GM12878 (cell line): ENCODE measurements around the gene TLCD2. TPM values are rescaled to one million over a fixed set of nuclear protein-coding genes. Genes with fewer than 3 reads are reported as not detected.
A peak's percentile ranks its signal among the peaks of the same experiment; 100 is the strongest.

ENCODE experiments used
- ATAC-seq: fragments of 200-7000 bp; cut with Tn5 transposase; 3 replicates; pipeline ENCODE4 v1.9.1; 2020; ENCODE audit warnings: mild to moderate bottlenecking, moderate library complexity
- BruUV-seq: library from RNA; stranded (reverse); fragments of 400-500 nt; replicated peaks from 2 replicates; lab custom pipeline; 2021; lab: Mats Ljungman, UMichigan
- CTCF ChIA-PET: fragments of 300-600 bp; sonication (Branson Sonifier 250); formaldehyde crosslinking; extraction: SDS; loops from one replicate; lab custom pipeline; 2021; ENCODE audit warnings: inconsistent platforms; lab: Yijun Ruan, JAX
- POLR2A ChIA-PET: fragments of 350-600 bp; formaldehyde crosslinking; extraction: SDS; loops from one replicate; lab custom pipeline; 2021; ENCODE audit warnings: inconsistent platforms; lab: Charles Lee
- RAD21 ChIA-PET: fragments of 300-600 bp; sonication (Branson Sonifier 250); formaldehyde crosslinking; loops from one replicate; lab custom pipeline; 2023; ENCODE audit warnings: antibody characterized with exemption; ENCODE audit not compliant: unreplicated experiment; lab: Charles Lee
- SMC1A ChIA-PET: fragments of 300-600 bp; sonication (Branson Sonifier 250); formaldehyde crosslinking; loops from one replicate; lab custom pipeline; 2023; ENCODE audit not compliant: unreplicated experiment, uncharacterized antibody; lab: Charles Lee
- DNase-seq: peaks from one replicate; pipeline ENCODE4 v3.0.0-alpha.2; 2011; ENCODE audit warnings: low read depth, low spot score
- FAIRE-seq: peaks from 3 replicates; lab custom pipeline; 2011; peaks lifted over from hg19 to GRCh38; lab: Jason Lieb, UNC
- H2AFZ ChIP-seq: 2 replicates; pipeline ENCODE4 v1.6.0; 2011; ENCODE audit warnings: low read depth, low read length, control low read depth; ENCODE audit not compliant: control insufficient read depth
- H3K27ac ChIP-seq: 2 replicates; pipeline ENCODE4 v1.5.1; 2011; ENCODE audit warnings: control low read depth; ENCODE audit not compliant: control insufficient read depth, insufficient read depth
- H3K27me3 ChIP-seq, 2 experiments: replicated peaks in 1 of 2; 2 replicates each; pipeline versions ENCODE4 v1.6.0 to v1.6.1; 2011; ENCODE audit warnings: low read length in 1 of 2; ENCODE audit not compliant: control insufficient read depth in 2 of 2, insufficient read depth in 2 of 2
- H3K36me3 ChIP-seq, 2 experiments: 2 replicates each; pipeline ENCODE4 v1.5.1; 2011; ENCODE audit warnings: low read length in 1 of 2; ENCODE audit not compliant: control insufficient read depth in 2 of 2, insufficient read depth in 2 of 2
- H3K4me1 ChIP-seq: 2 replicates; pipeline ENCODE4 v1.6.1; 2011; ENCODE audit warnings: mild to moderate bottlenecking, low read length, moderate library complexity, mixed read lengths; ENCODE audit not compliant: control insufficient read depth, insufficient read depth
- H3K4me2 ChIP-seq: 2 replicates; pipeline ENCODE4 v1.6.0; 2011; ENCODE audit warnings: control low read depth; ENCODE audit not compliant: control insufficient read depth, insufficient read depth
- H3K4me3 ChIP-seq: fragments of 200-600 bp; sonication (generic); 2 replicates; pipeline ENCODE4 v1.5.1; 2016
- H3K79me2 ChIP-seq: 2 replicates; pipeline ENCODE4 v1.6.0; 2011; ENCODE audit warnings: low read length; ENCODE audit not compliant: control insufficient read depth, insufficient read depth
- H3K9ac ChIP-seq: 2 replicates; pipeline ENCODE4 v1.8.0; 2011; ENCODE audit warnings: low read length, control low read depth, mixed read lengths; ENCODE audit not compliant: control insufficient read depth, insufficient read depth
- H3K9me3 ChIP-seq: replicated peaks from 3 replicates; pipeline ENCODE4 v1.5.1; 2011; ENCODE audit warnings: mild to moderate bottlenecking, low read length; ENCODE audit not compliant: control insufficient read depth, insufficient read depth
- H4K20me1 ChIP-seq: 2 replicates; pipeline ENCODE4 v1.6.0; 2011; ENCODE audit not compliant: control insufficient read depth, insufficient read depth
- MXI1 ChIP-seq: fragments of 150-350 bp; IDR thresholded peaks from 2 replicates; pipeline ENCODE4 v1.6.1; 2011; ENCODE audit warnings: low read depth, mild to moderate bottlenecking, inconsistent platforms, low read length, improper control_type of control experiment
- MYB ChIP-seq: fragments of 150-350 bp; IDR thresholded peaks from 2 replicates; pipeline ENCODE4 v1.6.1; 2014; ENCODE audit warnings: mild to moderate bottlenecking, low read depth, low read length, borderline replicate concordance
- NR2C1 ChIP-seq: fragments of 450-650 bp; IDR thresholded peaks from 2 replicates; pipeline ENCODE4 v1.6.1; 2017; ENCODE audit warnings: antibody characterized with exemption, mild to moderate bottlenecking, moderate library complexity
- NRF1 ChIP-seq: conservative IDR thresholded peaks from 2 replicates; pipeline ENCODE4 v1.6.1; 2011; ENCODE audit warnings: mild to moderate bottlenecking, low read depth, low read length, improper control_type of control experiment
- POLR2A ChIP-seq: IDR thresholded peaks from 2 replicates; pipeline ENCODE4 v1.6.1; 2011; ENCODE audit warnings: low read depth, mild to moderate bottlenecking, low read length
- SIN3A ChIP-seq: IDR thresholded peaks from 2 replicates; pipeline ENCODE4 v1.6.1; 2012; ENCODE audit warnings: low read depth, low read length, improper control_type of control experiment
- ZNF207 ChIP-seq: fragments of 450-650 bp; IDR thresholded peaks from 2 replicates; pipeline ENCODE4 v1.6.1; 2014; ENCODE audit warnings: antibody characterized with exemption, mild to moderate bottlenecking, borderline replicate concordance
- WGBS: methylation state at CpG from one replicate; pipeline ENCODE4 v1.1.6; 2016; ENCODE audit warnings: low lambda C conversion rate; ENCODE audit not compliant: insufficient replicate concordance, insufficient coverage; ENCODE audit errors: missing lambda C conversion rate; 5-methylcytosine and 5-hydroxymethylcytosine counted together
- in situ Hi-C: fragments of 300-500 bp; cut with MboI; formaldehyde crosslinking; loops from 9 replicates; pipeline ENCODE4 v1.14.3; 2018; ENCODE audit warnings: mixed read lengths
- intact Hi-C: fragments of 100-400 bp; cut with micrococcal nuclease; formaldehyde crosslinking; loops from one replicate; pipeline ENCODE4 v1.14.2; 2022; ENCODE audit not compliant: unreplicated experiment
- polyA plus RNA-seq, 11 experiments: library from polyadenylated mRNA; depleted of rRNA in 4 of 11; unstranded in 6 of 11; stranded (reverse) in 5 of 11; fragments of >200 nt; fragmentation: Nextera tagmentation in 4 of 11; fragmentation: Illumina TruSeq in 1 of 11; extraction: Ambion mirVana in 4 of 11; extraction: Trizol in 1 of 11; gene quantifications; 1 replicate in 1 of 11; 2 replicates in 10 of 11; pipeline versions ENCODE4 v1.2.1 to v1.2.3, GENCODE V29; 2011 to 2016; ENCODE audit warnings: inconsistent platforms in 2 of 11, missing spikeins in 2 of 11, low read depth in 1 of 11
- total RNA-seq, 4 experiments: library from RNA; depleted of rRNA in 3 of 4; stranded (reverse); fragments of >200 nt in 3 of 4; fragmentation: Illumina TruSeq in 1 of 4; extraction: Trizol in 1 of 4; gene quantifications; 2 replicates each; pipeline versions ENCODE4 v1.2.1 to v1.2.3, GENCODE V29; 2013 to 2021
- TF ChIP-seq, protein P1 (sequence below): fragments of 450-650 bp; IDR thresholded peaks from 2 replicates; pipeline ENCODE4 v1.6.1; 2016; ENCODE audit warnings: mild to moderate bottlenecking, moderate library complexity, borderline replicate concordance
- TF ChIP-seq, protein P2 (sequence below): fragments of 150-350 bp; IDR thresholded peaks from 2 replicates; pipeline ENCODE4 v1.6.1; 2014; ENCODE audit warnings: mild to moderate bottlenecking, low read depth, low read length
- TF ChIP-seq, protein P3 (sequence below): fragments of 450-650 bp; formaldehyde crosslinking; IDR thresholded peaks from 2 replicates; pipeline ENCODE4 v1.4.0; 2020; ENCODE audit warnings: mild to moderate bottlenecking, moderate library complexity

The TLCD2 gene
- total and polyA plus RNA-seq, 10 of the 15 experiments (the other 5 are each of a cell fraction or from before 2014, with no cell fraction given), result 0.02 to 0.15 (median 0.05) TPM; not detected in 2

DNA sequence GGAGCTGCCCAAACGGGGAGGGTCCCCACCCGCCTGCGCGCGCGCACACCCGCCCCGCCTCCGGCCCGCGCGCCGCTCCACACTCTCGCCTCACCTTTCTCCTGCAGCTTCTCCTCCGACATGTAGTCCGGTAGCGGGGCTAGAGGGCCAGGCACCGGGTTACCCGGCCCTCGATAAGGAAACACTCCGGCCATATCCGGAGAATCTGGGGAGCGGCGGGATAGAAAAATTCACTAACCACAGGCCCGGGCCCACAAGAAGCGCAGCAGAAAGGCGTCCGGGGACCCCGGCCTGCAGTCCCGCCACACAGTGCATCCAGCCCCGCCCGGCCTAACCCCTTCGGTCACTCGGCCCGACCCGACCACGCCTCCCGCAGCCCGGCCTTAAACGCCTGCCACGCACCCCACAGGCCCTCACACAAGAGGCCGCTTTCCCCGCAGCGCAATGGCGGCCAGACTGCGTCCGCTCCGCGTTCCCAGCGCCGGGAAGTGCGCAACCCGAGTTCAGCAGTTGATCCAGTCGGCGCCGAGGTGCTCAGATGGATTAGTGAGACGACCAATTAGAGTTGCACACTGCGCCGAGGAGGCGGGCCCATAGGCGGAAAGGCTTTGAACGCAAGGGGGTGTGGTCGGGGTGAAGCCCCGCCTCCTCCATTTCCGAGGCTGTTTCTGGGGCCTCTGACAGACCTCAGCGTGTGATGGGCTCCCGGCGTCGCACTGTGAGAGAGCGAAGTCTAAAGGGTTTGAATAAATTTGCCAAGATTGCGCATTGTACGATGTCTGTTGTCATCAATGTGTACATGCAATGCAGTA is 25.6 kb downstream of the TLCD2 start, which contains the start of gene PRPF8:
TSS of gene PRPF8 (minus strand) at position 490 of the 812 bp plus-strand sequence. CDS start at position 194, 296 bp downstream.
- ATAC-seq (peak; percentile 99), FAIRE-seq (peak; percentile 94), DNase-seq (peak; percentile 95)
- SMC1A ChIA-PET, result interaction anchor here (0.8 to 1.6 kb wide), 2 partner anchors 33 to 35 kb away, joined by 4 read pairs; no protein-coding TSS in a partner anchor
- Histone ChIP-seq H3K4me2 (peak within 1 kb of the TSS; percentile 82), H2AFZ (peak within 1 kb of the TSS; percentile 99), H4K20me1 (no peaks in the 10 kb centered on the region), H3K27ac (peak within 1 kb of the TSS; percentile 86), H3K9ac (peak within 1 kb of the TSS; percentile 83), H3K4me1 (no peaks in the 10 kb centered on the region), H3K27me3 (no peaks in the 10 kb centered on the region), H3K36me3 (peaks cover 13 to 26% of the 10 kb centered on the region in 2 experiments), H3K79me2 (peaks cover 30% of the 10 kb centered on the region), H3K9me3 (no peaks in the 10 kb centered on the region), H3K4me3 (peak within 1 kb of the TSS; percentile 96)
- no TSS peak for BruUV-seq
- intact Hi-C loops, result no loop called here
- CTCF ChIA-PET, result interaction anchor here (1.0 to 2.1 kb wide), 3 partner anchors 19 to 32 kb away, joined by 3 to 9 read pairs (median 6); no protein-coding TSS in a partner anchor
- POLR2A ChIA-PET, result interaction anchor here (0.6 to 1.7 kb wide), 7 partner anchors 18 to 708 kb away, joined by 3 to 11 read pairs (median 3); partner anchors contain the start of gene RILP
- in situ Hi-C loops, result no loop called here
- RAD21 ChIA-PET, result interaction anchor here (0.8 to 1.9 kb wide), 4 partner anchors 29 to 37 kb away, joined by 3 to 8 read pairs (median 4); partner anchors contain the start of gene RILP
- 1% methylated on average over 72 of the region's 72 CpGs for WGBS
- peak; percentile 69 for TF ChIP-seq NR2C1
- TF ChIP-seq NRF1, result peak; percentile 41; the same call in 1 of the 2 replicates
- TF ChIP-seq SIN3A, result peak; percentile 84
- TF ChIP-seq, protein P1, sequence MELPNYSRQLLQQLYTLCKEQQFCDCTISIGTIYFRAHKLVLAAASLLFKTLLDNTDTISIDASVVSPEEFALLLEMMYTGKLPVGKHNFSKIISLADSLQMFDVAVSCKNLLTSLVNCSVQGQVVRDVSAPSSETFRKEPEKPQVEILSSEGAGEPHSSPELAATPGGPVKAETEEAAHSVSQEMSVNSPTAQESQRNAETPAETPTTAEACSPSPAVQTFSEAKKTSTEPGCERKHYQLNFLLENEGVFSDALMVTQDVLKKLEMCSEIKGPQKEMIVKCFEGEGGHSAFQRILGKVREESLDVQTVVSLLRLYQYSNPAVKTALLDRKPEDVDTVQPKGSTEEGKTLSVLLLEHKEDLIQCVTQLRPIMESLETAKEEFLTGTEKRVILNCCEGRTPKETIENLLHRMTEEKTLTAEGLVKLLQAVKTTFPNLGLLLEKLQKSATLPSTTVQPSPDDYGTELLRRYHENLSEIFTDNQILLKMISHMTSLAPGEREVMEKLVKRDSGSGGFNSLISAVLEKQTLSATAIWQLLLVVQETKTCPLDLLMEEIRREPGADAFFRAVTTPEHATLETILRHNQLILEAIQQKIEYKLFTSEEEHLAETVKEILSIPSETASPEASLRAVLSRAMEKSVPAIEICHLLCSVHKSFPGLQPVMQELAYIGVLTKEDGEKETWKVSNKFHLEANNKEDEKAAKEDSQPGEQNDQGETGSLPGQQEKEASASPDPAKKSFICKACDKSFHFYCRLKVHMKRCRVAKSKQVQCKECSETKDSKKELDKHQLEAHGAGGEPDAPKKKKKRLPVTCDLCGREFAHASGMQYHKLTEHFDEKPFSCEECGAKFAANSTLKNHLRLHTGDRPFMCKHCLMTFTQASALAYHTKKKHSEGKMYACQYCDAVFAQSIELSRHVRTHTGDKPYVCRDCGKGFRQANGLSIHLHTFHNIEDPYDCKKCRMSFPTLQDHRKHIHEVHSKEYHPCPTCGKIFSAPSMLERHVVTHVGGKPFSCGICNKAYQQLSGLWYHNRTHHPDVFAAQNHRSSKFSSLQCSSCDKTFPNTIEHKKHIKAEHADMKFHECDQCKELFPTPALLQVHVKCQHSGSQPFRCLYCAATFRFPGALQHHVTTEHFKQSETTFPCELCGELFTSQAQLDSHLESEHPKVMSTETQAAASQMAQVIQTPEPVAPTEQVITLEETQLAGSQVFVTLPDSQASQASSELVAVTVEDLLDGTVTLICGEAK, result peak; percentile 91
- TF ChIP-seq POLR2A, result peak; percentile 99
- peak; percentile 83 for TF ChIP-seq MXI1
- TF ChIP-seq, protein P2, sequence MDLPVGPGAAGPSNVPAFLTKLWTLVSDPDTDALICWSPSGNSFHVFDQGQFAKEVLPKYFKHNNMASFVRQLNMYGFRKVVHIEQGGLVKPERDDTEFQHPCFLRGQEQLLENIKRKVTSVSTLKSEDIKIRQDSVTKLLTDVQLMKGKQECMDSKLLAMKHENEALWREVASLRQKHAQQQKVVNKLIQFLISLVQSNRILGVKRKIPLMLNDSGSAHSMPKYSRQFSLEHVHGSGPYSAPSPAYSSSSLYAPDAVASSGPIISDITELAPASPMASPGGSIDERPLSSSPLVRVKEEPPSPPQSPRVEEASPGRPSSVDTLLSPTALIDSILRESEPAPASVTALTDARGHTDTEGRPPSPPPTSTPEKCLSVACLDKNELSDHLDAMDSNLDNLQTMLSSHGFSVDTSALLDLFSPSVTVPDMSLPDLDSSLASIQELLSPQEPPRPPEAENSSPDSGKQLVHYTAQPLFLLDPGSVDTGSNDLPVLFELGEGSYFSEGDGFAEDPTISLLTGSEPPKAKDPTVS, result no peak
- no peak for TF ChIP-seq MYB
- peak; percentile 74; the same call in 1 of the 2 replicates for TF ChIP-seq ZNF207
- TF ChIP-seq, protein P3, sequence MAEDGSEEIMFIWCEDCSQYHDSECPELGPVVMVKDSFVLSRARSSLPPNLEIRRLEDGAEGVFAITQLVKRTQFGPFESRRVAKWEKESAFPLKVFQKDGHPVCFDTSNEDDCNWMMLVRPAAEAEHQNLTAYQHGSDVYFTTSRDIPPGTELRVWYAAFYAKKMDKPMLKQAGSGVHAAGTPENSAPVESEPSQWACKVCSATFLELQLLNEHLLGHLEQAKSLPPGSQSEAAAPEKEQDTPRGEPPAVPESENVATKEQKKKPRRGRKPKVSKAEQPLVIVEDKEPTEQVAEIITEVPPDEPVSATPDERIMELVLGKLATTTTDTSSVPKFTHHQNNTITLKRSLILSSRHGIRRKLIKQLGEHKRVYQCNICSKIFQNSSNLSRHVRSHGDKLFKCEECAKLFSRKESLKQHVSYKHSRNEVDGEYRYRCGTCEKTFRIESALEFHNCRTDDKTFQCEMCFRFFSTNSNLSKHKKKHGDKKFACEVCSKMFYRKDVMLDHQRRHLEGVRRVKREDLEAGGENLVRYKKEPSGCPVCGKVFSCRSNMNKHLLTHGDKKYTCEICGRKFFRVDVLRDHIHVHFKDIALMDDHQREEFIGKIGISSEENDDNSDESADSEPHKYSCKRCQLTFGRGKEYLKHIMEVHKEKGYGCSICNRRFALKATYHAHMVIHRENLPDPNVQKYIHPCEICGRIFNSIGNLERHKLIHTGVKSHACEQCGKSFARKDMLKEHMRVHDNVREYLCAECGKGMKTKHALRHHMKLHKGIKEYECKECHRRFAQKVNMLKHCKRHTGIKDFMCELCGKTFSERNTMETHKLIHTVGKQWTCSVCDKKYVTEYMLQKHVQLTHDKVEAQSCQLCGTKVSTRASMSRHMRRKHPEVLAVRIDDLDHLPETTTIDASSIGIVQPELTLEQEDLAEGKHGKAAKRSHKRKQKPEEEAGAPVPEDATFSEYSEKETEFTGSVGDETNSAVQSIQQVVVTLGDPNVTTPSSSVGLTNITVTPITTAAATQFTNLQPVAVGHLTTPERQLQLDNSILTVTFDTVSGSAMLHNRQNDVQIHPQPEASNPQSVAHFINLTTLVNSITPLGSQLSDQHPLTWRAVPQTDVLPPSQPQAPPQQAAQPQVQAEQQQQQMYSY (CRISPR knock-in tag), result no peak
